ENCODE data around the gene PHLPP1.

Gene PHLPP1

DNA sequence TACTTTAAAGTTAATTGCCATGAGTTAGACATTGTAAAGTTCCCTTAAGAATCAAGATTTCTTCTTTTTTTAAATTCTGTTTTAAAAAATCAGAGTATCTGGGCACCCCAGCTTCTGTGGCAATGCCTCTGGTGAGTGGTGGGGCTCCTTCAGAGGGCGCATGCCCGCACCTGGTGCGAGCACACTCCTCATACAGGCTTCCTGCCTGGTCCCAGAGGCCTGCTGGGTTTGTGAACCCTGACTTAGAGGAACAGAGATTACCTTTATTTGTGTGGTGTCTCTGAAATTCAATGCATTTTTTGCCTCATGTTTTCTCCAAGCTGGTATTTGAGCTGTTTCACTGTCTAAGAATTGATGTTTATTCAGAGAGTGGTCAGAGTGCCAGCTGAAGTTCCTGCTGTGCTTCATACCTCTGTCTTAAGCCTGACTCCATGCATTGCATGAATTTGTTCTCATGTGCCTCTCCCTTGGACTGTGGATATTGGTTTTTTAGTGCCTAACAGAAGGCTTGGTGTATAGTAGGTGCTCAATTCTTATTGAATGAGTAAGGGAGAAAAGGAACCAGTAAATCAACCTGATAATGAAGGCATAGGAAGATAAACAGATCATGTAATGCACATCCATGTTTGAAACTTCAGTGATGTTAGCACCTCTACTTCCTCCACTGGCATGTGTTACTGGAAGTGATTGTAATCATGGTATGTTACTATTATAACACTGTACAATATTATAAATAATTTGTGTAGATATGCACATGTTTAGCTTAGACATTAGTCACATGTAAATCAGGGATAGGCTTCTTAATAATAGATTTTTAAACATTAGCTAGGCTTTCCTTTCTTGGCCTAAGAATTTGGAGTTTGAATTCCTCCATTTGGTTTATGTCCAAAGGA lies 29.0 kb downstream of the PHLPP1 start:
- DNase-seq = peak in 1 of 2 donors; percentile 28

DNA sequence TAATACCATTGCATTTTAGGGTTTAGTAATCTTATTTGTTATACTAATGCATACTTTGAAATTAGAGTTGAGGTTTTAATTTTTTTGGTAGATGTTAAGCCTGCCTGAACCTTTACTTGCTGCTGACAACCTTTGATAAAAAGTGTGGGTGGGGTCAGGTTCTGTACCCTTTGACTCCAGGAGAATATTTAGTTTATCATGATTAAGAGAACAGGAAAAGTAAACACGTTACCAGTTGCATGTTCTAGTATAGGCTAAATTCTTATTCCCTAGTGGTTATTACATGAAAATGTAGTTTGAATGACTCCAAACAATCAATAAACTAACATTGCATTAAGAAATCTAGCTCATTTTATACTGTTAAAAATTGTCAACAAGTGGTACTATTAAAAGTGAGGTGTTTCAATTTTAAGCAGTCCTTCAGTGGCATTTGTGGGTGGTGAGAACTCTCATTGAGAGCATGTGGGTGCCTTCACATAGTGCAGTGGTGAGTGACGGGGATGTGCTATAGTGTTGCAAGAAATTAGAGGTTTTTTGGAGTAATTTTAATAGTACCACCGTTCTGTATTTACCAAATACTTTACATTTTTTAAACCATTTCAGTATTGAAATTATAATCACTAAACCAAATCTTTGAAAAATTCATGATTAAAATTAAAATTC lies 29.9 kb downstream of the PHLPP1 start:
- DNase-seq = no peak

DNA sequence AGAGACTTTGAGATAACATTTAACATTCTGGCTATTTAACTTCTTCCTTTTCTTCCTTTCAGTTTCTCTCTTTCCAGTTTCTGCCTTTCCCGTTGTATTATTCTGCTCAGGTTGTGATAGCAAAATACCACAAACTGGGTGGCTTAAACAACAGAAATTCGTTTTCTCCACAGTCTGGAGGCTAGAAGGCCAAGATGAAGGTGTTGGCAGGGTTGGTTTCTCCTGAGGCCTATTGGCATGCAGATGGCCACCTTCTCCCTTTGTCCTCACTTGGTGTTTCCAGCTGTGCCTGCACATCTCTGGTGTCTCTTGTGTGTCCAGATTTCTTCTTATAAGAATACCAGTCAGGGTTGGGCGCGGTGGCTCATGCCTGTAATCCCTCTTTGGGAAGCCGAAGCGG lies 34.0 kb downstream of the PHLPP1 start:
- DNase-seq = no peak

DNA sequence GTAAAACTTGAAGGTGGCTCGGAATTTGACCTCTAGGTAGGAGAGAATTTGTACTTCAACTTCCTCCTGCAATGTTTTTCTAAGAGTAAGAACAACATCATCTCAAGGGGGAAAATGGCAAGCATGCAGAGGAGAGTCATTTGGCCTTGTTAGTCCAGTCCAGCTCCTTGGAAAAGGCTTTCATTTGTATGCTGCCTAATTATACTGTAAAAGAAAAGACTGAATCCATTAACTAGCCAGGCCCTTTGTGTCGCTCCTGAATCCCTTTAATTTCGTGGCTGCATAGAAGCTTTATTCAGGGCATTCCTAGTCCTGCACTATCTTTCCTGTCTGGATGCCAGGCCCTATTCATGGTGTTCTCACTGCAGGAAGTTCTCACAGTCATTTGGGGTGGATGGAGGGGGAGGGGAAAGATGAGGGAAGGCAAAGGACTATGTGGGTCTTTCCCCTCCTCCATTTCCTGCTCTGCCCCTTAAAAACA lies 36.0 kb downstream of the PHLPP1 start:
- DNase-seq = no peak

DNA sequence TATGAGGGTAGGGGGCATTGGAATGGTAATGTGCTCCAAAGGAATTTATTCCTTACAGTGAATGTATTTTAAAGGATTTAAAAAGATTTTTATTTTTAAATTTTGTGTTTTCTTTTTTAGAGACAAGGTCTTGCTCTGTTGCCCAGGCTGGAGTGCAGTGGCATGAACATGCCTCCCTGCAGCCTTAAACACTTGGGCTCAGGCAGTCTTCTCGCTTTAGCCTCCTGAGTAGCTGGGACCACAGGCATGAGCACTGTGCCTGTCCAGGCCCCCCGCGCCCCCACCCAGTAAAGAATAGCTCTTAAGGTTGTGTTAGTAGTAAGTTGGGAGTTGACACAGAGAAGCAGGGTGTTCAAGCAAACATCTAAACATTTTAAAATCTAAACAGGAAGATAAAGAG lies 36.6 kb downstream of the PHLPP1 start:
- no peak for DNase-seq

DNA sequence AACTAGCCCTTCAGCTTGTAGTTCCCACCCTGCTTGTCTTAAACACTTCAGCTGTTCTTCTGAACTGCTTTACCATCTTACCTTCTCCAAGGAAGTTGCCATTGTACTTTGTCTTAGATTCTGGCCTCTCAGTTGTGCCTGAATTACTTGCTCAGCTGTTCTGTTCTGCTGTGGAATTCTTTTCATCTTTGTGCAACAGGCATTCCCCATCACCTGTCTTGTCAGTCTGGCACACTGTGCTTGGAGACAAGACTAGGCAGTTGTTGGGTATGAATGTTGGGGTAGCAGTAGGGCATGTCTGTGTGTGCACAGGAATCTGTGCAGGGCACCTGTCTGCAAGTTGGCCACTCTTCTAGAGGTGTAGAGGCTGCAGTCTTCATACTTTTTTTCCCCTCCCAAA lies 38.7 kb downstream of the PHLPP1 start:
- DNase-seq = no peak

DNA sequence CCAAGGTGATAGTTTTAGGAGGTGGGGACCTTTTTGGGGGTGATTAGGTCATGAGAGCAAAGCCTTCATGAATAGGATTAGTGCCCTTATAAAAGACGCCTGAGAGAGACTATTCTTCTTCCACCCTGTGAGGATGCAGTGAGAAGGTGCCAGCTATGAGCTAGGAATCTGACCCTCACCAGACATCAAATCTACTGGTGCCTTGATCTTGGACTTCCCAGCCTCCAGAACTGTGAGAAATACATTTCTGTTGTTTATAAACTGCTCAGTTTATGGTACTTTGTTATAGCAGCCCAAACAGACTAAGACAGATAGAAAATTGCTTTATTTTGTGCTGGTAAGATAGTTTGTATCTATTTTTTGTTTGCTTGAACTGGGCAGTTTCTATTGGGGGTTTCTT lies 40.1 kb downstream of the PHLPP1 start:
- DNase-seq = no peak

DNA sequence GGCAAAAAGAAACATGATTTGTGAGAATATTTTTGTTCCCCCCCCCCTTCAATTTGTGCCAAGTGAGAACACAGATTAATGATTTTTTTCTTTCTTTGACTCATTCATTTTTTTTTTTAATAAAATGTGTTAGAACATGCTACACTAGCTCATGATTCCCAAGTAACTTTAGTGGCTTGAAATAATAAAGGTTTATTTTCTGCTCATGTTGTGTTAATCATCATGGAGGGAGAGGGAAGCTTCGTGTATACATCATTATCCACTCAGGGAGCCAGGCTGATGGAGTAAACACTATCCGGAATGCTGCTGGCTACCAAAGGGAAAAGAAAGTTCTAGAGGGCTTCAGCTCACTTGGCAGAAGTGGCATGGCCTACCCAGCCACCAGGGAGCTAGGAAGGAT lies 40.6 kb downstream of the PHLPP1 start:
- DNase-seq = no peak

DNA sequence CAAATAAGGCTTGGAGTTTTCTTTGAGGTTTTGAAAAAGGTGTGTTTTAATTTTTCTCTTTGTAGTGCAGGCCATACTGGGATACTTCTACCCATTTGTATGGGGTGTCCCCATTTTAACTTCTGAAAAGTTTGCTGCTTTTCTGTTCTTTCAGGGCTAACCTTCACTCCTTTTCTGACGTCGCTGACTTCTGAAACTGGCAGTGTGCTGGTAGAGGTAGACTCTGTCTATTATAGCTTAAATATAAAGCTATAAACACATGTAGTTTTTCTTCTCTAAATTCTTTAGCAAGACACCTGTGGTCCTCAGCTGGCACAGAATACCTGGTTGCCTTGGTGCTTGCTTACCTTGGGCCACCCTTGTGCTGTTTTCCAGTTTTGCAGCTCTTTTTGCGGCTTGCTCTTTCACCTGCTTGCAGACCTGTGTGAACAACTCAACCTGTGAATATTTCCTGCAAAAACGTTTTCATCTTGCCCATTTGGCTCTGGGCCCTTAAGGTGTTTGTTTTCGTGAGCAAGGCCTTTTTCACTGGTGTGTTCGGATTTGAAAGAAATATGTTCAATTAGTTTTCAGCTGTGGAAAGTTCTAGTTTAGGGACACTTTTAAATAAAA lies 42.2 kb downstream of the PHLPP1 start:
- no peak for DNase-seq

DNA sequence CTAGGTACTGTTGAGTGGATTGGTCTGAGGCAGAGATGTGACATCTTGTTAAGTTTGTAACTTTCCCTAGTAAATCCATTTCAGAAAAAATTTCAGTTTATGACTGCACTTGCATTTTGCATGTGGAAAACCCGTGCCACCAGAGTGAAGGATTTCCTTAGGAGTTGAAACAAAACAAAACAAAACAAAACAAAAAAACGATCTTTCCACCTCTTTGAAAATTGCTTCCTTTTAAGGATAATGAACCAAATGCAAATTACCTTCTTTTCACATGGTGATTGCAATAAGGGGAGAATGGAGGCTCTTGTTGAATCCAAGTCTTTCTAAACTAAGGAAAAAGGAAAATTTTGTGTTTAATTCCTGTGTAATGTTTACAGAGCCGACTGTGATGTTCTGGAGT lies 43.2 kb downstream of the PHLPP1 start:
- no peak for DNase-seq

DNA sequence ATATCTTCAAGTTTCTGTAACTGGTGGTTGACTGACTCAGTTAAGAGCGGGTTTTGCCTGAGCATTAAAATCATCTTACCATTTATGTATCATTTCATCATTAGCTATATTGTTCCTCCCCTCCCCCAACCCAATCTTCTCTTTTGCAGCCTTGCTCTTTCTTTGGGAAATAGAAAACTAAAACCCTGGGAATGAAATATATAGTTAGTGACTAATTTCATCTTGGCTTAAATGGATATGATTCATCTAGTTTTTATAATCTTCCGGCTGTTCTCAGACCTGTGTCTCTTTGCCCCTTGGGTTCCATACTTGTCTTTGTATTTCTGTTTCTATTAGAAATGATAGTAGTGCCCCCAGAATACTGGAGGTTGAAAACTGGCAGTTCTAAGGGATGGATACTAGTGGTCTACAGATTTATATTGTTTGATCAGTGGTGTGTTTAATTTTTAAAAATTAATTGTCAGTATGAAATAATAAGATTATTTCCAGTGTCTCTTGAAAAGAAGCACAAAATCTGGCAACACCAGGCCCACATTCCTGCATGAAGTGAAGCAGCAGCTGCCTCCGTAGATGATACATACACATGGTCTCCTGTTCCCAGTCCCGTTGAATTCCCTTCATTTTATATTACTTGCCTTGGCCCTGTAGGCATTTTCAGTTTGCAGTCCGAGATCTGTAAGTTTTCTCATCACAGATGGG lies 44.5 kb downstream of the PHLPP1 start:
- no peak for DNase-seq

DNA sequence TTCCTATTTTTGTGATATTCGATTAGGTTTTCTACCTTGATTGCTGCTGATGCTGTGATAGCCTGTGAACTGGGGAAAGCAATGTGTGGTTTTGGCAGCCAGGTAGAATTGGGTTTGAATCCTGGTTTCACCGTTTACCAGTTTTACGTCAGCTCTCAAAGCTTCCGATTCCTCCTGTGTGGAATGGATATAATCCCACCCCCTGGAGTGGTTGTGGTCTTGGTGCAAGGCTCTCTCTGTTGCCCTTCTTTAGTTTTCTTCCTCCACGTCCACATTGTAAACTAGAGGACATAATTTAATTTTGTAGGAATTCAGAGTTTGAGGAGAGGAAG lies 45.0 kb downstream of the PHLPP1 start:
- no peak for DNase-seq

DNA sequence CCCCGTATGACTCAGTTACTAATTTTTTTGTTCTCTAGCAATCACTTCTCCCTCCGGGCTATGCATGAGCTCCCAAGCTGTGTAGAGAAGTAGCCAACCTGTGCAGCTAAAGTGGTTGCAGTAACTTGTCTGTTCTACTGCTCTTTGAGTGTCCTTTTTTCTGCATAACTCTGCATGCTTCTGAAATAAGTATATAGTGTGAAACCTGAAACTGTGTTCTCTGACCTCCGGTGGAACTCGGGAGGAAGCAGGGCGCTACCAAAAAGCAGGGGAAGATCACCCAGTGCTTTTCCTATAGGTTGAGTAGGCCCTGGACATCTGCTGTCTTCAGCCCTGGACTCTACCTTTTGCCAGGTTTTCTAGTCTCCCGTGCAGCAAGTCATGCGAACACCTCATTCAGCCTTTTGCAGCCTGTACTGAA lies 47.8 kb downstream of the PHLPP1 start:
- DNase-seq = no peak

DNA sequence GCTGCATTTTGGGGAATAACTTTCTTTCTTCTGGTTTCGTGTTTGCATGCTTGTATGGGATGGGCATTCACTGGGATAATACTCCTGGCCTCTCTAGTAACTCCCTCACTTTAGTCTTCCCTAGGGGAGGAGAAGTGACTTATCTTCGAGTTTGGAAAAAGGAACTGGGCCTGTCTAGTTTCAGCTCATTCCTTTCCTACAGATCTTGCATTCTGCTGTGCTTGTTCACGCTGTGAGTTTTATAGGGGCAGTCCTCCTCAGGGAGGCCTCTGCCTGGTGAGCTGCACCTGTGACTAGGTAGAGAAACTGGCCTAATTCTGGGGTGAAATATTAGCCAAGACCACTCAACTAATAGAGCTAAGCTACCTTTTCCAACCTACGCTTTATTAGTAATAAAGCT lies 50.9 kb downstream of the PHLPP1 start:
- no peak for DNase-seq

DNA sequence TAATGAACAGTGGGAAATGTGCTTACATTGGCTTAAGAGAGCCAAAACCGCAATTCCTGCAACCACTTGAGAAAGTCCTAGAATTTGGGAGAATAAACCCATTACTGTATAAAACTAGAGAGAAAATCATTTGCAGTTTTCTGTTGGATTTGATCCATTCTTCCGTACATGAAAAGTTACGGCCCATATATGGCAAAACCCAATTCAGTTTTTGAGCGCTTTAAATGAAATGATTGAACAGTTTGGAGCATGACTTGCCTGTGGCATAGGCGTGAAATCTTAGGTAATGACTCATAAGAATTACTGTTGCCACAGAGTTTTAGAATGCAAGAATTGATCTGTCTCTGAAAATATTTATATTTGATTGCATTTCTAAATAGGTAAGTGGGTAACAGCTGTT lies 52.0 kb downstream of the PHLPP1 start:
- no peak for DNase-seq

DNA sequence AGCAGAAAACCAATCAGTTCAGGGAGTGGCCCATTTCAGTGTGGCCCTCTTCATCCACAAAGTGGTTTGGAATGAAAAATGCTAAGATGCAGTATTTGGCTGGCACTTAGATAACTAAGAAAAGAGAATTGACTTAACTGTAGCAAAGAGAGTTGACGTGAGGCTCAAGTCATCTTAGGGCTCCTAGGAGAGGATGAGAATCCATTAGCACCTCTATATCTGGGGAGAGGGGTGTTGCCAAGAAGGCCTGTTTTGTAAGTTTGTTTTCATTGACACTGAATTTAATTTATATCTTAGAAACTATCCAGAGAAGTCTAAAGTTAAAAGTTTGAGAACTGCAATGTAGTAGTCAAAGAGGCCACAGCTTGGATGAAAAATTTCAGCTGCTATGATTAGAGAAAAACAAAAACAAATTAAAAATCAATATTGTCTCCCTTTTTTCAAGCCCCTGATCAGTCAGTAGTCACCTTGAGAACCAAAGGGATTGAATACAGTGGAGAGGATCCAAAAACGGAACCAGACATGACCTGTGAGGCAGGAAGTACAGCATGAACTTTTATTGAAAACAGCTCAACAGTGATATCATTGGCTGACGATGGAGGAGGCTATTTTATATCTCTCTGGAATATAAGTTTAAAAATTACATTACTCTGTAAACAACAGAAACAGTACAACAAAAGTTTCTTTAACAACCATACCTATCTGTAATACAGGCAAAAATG lies 52.7 kb downstream of the PHLPP1 start:
- DNase-seq = no peak

DNA sequence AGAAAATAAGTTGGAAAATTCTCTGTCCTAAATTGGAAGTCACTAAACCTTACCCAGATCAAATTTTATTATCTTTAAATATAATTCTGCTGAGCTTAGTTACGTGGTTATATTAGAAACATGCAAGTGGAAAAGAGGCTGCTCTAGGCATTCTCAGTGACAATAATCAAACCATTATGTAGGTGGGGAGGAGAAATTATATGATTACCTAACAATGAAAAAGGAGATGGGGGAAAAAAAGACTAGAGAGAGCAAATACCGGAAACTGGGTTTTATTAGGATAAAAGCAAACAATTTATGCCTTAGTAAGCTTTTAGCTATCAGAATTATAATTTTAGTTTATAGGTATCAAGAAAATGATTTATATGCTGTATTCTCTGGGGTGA lies 53.2 kb downstream of the PHLPP1 start:
- DNase-seq = no peak

DNA sequence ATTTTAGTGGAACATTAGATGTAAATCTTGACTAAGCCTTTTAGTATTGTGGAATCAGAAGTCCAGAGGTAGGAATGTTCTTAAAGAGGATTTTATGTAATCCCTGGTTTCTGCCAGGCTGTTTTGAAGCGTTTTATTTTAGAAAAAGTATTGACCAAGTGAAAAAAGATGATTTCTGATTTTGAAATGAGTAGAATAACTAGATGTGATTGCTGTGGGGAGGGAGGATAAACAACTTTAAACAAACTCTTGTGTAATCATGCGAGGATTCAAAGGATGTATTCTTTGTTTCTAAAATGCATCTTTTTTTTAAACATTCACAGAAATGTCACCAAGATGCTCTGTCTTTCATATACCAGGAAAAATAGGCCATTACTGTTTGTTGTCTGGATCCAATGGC lies 53.9 kb downstream of the PHLPP1 start:
- no peak for DNase-seq

DNA sequence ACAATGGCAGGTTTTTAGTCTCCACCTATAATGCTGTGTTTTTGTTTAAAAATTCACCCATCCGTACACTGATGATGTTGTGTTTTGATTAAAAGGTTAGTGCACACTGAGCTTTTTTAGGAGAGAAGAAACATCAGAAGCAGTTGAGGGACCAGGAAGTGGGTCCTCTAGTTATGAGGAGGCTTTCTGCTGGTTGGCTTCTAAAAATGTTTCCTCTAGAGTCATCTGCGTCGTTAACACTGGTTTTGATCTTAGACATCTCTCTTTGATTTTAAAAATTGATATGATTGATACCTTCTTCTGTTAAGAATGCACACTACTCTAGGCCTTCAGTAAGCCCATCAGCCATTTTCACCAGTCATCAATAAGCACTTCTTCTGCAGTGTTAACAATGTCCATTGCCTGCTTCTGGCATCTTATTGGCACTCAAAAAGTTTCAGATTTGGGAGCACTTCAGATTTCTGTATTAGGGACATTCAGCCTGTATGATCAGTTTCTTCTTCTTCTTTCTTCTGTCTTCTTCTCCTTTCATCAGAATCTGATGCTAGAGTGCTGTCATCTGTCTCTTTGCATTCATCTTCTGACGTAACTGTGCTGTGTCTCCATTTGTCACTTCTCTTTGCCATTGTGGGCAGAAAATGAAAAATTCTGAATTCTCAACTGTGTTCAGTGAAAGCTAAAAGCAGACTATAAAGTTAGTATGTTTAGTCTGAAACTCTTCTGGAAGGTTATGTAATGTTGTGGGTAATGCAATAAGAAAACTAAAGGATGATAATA lies 56.3 kb downstream of the PHLPP1 start:
- DNase-seq = no peak

DNA sequence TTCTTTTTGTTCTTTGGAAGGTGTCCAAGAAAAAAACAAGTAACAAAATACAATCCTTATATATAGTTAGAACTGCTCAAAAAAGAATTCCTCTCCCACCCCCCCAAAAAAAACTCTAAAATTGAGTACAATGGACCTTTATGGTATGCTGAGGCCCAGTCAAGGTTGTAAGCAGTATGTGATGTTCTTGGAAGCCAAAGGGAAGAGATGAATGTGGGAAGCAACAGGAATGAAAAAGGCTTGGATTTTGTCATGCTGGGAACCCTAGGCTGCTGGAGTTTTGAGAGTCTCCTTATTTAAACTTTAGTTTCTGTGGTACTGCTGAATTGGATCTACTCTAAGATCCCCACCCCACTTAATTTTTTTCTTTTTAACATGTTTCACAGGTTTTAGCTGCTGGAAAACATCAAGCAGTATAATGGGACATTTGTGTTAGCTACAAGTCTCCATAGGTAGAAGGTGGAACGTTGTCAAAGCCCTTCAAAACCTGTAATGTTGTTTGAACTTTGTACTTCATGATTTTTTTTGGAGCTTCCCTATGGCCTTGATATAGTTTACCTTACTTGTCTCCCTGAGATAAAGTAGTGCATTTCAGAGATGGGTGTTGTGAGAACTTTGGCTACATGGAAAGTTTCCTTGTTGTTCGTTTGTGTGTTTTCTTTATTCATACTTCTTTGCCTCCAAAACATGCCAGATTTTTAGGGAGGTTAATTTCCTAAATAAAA lies 57.7 kb downstream of the PHLPP1 start:
- DNase-seq = no peak

DNA sequence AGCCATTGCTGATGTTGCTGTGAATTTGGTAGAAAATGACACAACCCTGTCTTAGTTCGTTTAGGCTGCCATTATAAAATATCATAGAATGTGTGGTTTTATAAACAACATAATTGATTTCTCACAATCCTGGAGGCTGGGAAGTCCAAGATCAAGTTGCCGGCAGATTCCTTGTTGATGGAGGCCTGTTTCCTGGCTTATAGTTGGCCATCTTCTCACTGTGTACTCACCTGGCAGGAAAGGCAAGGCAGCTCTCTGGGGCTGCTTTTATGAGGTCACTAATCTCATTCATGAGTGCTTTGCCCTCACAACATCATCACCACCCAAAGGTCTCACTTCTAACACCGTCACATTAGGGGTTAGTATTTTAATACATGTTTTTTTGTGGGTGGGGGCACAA lies 58.4 kb downstream of the PHLPP1 start:
- no peak for DNase-seq
